GM19455 (cell line): Measurements from ENCODE around the gene FOXL1.

Source experiments
- ATAC-seq: cut with Tn5 transposase; IDR thresholded peaks from one replicate; pipeline ENCODE4 v1.9.1; 2021; ENCODE audit not compliant: unreplicated experiment

FOXL1 gene

GRCh38 chr16:86549076-86549892 lies 29.1 kb upstream of the FOXL1 start:
- ATAC-seq, result no peak

- ATAC-seq, result no peak
Observed at GRCh38 chr16:86549893-86550190, 28.5 kb upstream of the FOXL1 start.

- ATAC-seq, result no peak
Observed at GRCh38 chr16:86550281-86550680, 28.1 kb upstream of the FOXL1 start.

GRCh38 chr16:86553356-86553755 lies 25.0 kb upstream of the FOXL1 start:
- no peak for ATAC-seq

- ATAC-seq, result no peak
Observed at GRCh38 chr16:86554599-86554916, 23.8 kb upstream of the FOXL1 start.

- ATAC-seq, result peak; percentile 87
Observed at GRCh38 chr16:86554917-86555703, 23.2 kb upstream of the FOXL1 start, which contains the start of gene MTHFSD. Gene MTHFSD, minus strand, starts transcription at chr16:86555235. Its CDS starts 51 bp downstream, at chr16:86555184.

- ATAC-seq, result no peak
Observed at GRCh38 chr16:86555704-86556075, 22.7 kb upstream of the FOXL1 start.

- no peak for ATAC-seq
Observed at GRCh38 chr16:86556576-86556975, 21.8 kb upstream of the FOXL1 start.

GRCh38 chr16:86557587-86557986 lies 20.8 kb upstream of the FOXL1 start:
- ATAC-seq, result no peak

- no peak for ATAC-seq
Observed at GRCh38 chr16:86558355-86559193, 19.8 kb upstream of the FOXL1 start.

- ATAC-seq, result no peak
Observed at GRCh38 chr16:86559802-86560305, 18.5 kb upstream of the FOXL1 start.

GRCh38 chr16:86562356-86562755 lies 16.0 kb upstream of the FOXL1 start:
- no peak for ATAC-seq

GRCh38 chr16:86563469-86564345 lies 14.6 kb upstream of the FOXL1 start:
- ATAC-seq, result no peak

GRCh38 chr16:86565181-86565631 lies 13.1 kb upstream of the FOXL1 start:
- no peak for ATAC-seq

GRCh38 chr16:86565644-86566511 lies 12.5 kb upstream of the FOXL1 start:
- no peak for ATAC-seq

GRCh38 chr16:86566601-86566965 lies 11.8 kb upstream of the FOXL1 start, which contains the start of gene FOXC2:
Gene FOXC2, plus strand, starts transcription at chr16:86566829. Its CDS starts 507 bp downstream, at chr16:86567336.
- ATAC-seq, result no peak

GRCh38 chr16:86566966-86567700 lies 11.2 kb upstream of the FOXL1 start:
- no peak for ATAC-seq

GRCh38 chr16:86567701-86568581 lies 10.4 kb upstream of the FOXL1 start:
- ATAC-seq, result no peak
